H1 (cell line): ENCODE data around the gene ETFDH. TPM values are rescaled to one million over a fixed set of nuclear protein-coding genes. Genes with fewer than 3 reads are reported as not detected.

Source experiments
- CTCF ChIA-PET: fragments of 300-600 bp; sonication (Branson Sonifier 250); formaldehyde crosslinking; loops from one replicate; lab custom pipeline; 2021; ENCODE audit not compliant: partially characterized antibody; lab: Charles Lee
- POLR2A ChIA-PET: fragments of 300-600 bp; sonication (Branson Sonifier 250); formaldehyde crosslinking; loops from one replicate; lab custom pipeline; 2021; ENCODE audit warnings: inconsistent platforms; ENCODE audit not compliant: partially characterized antibody; lab: Charles Lee
- DNase-seq, 2 experiments: peaks; one replicate each; pipeline versions ENCODE4 v3.0.0 to v3.0.0-alpha.2; 2010 to 2022; ENCODE audit warnings: low spot score in 2 of 2, low read depth in 1 of 2, mixed read lengths in 1 of 2
- FAIRE-seq: peaks from 2 replicates; lab custom pipeline; 2011; peaks lifted over from hg19 to GRCh38; lab: Jason Lieb, UNC
- H2AFZ ChIP-seq: 2 replicates; pipeline ENCODE4 v1.8.1; 2012; ENCODE audit warnings: low read length, inconsistent platforms
- H2AK5ac ChIP-seq: 2 replicates; pipeline ENCODE4 v1.6.1; 2013; ENCODE audit warnings: low read depth, low read length
- H2BK120ac ChIP-seq: replicated peaks from 2 replicates; pipeline ENCODE3; 2013; ENCODE audit warnings: low read depth, low read length, inconsistent platforms
- H2BK12ac ChIP-seq: 2 replicates; pipeline ENCODE4 v1.6.1; 2013; ENCODE audit warnings: low read depth, low read length
- H2BK15ac ChIP-seq: 2 replicates; pipeline ENCODE4 v1.6.1; 2013; ENCODE audit warnings: low read length
- H2BK20ac ChIP-seq: 2 replicates; pipeline ENCODE4 v1.6.1; 2013; ENCODE audit warnings: low read length
- H2BK5ac ChIP-seq: 2 replicates; pipeline ENCODE4 v1.6.1; 2013; ENCODE audit warnings: low read depth, low read length
- H3K14ac ChIP-seq: 2 replicates; pipeline ENCODE4 v1.6.1; 2013; ENCODE audit warnings: inconsistent platforms; ENCODE audit not compliant: insufficient read length
- H3K18ac ChIP-seq: 2 replicates; pipeline ENCODE4 v1.6.1; 2013; ENCODE audit warnings: low read length; ENCODE audit errors: extremely low read depth
- H3K23ac ChIP-seq: 2 replicates; pipeline ENCODE4 v1.6.1; 2013; ENCODE audit warnings: inconsistent platforms; ENCODE audit not compliant: insufficient read length
- H3K23me2 ChIP-seq: 2 replicates; pipeline ENCODE4 v1.6.1; 2013; ENCODE audit warnings: low read depth, low read length
- H3K27ac ChIP-seq: 2 replicates; pipeline ENCODE4 v1.6.1; 2011; ENCODE audit warnings: low read depth, low read length, inconsistent platforms
- H3K27me3 ChIP-seq, 4 experiments: replicated peaks in 1 of 4; 1 replicate in 1 of 4; 2 replicates in 3 of 4; pipeline versions ENCODE4 v1.6.1 to v1.8.1; 2011 to 2013; ENCODE audit warnings: low read length in 3 of 4, mild to moderate bottlenecking in 3 of 4, inconsistent platforms in 2 of 4, mixed read lengths in 2 of 4, moderate library complexity in 1 of 4; ENCODE audit not compliant: control insufficient read depth in 3 of 4, insufficient read depth in 3 of 4; ENCODE audit errors: extremely low read depth in 1 of 4
- H3K36me3 ChIP-seq, 4 experiments: 2 replicates each; pipeline versions ENCODE4 v1.6.1 to v1.8.1; 2011 to 2013; ENCODE audit warnings: mild to moderate bottlenecking in 4 of 4, low read length in 3 of 4, moderate library complexity in 2 of 4, control low read depth in 1 of 4, inconsistent platforms in 1 of 4; ENCODE audit not compliant: insufficient read depth in 4 of 4, control insufficient read depth in 2 of 4
- H3K4ac ChIP-seq: replicated peaks from 2 replicates; pipeline ENCODE3; 2013; ENCODE audit warnings: low read length, low read depth, mixed read lengths, inconsistent platforms; ENCODE audit not compliant: insufficient read length
- H3K4me1 ChIP-seq, 4 experiments: replicated peaks in 1 of 4; 1 replicate in 1 of 4; 2 replicates in 3 of 4; pipeline versions ENCODE4 v1.6.1 to v1.8.1; 2011 to 2013; ENCODE audit warnings: low read length in 3 of 4, inconsistent platforms in 2 of 4, mixed read lengths in 1 of 4; ENCODE audit not compliant: insufficient read depth in 4 of 4, control insufficient read depth in 3 of 4
- H3K4me2 ChIP-seq, 2 experiments: 2 replicates each; pipeline versions ENCODE4 v1.6.1 to v1.8.1; 2011 to 2013; ENCODE audit warnings: low read depth in 2 of 2, low read length in 2 of 2, control low read depth in 1 of 2, inconsistent platforms in 1 of 2, mild to moderate bottlenecking in 1 of 2; ENCODE audit not compliant: insufficient read depth in 1 of 2
- H3K4me3 ChIP-seq, 4 experiments: fragments of 200-600, 300-600 bp in 1 of 4; sonication (generic), shearing (Covaris generic), sonication (Bioruptor Twin) in 1 of 4; 2 replicates each; pipeline versions ENCODE4 v1.5.1 to v1.8.1; 2011 to 2016; ENCODE audit warnings: low read length in 4 of 4, low read depth in 3 of 4, control low read depth in 2 of 4, inconsistent platforms in 2 of 4, mild to moderate bottlenecking in 2 of 4, mixed read lengths in 1 of 4, moderate library complexity in 1 of 4; ENCODE audit not compliant: insufficient read depth in 2 of 4; ENCODE audit errors: extremely low read depth in 1 of 4
- H3K56ac ChIP-seq: replicated peaks from 2 replicates; pipeline ENCODE3; 2013; ENCODE audit warnings: low read depth, mild to moderate bottlenecking, mixed read lengths, low read length, inconsistent platforms; ENCODE audit not compliant: insufficient read length
- H3K79me1 ChIP-seq: 2 replicates; pipeline ENCODE4 v1.6.1; 2013; ENCODE audit warnings: low read depth, low read length, control low read depth
- H3K79me2 ChIP-seq, 2 experiments: 2 replicates each; pipeline versions ENCODE4 v1.6.1 to v1.8.1; 2012 to 2013; ENCODE audit warnings: low read length in 2 of 2, mild to moderate bottlenecking in 2 of 2, inconsistent platforms in 1 of 2; ENCODE audit not compliant: insufficient read depth in 2 of 2, control insufficient read depth in 1 of 2
- H3K9ac ChIP-seq, 4 experiments: replicated peaks in 1 of 4; 1 replicate in 1 of 4; 2 replicates in 3 of 4; pipeline versions ENCODE4 v1.6.1 to v1.8.1; 2011 to 2013; ENCODE audit warnings: low read depth in 3 of 4, low read length in 3 of 4, control low read depth in 2 of 4, mild to moderate bottlenecking in 2 of 4, moderate library complexity in 2 of 4, inconsistent platforms in 1 of 4; ENCODE audit errors: extremely low read depth in 1 of 4
- H3K9me3 ChIP-seq, 2 experiments: 2 replicates each; pipeline versions ENCODE4 v1.6.1 to v1.8.1; 2012 to 2013; ENCODE audit warnings: mild to moderate bottlenecking in 2 of 2, moderate library complexity in 2 of 2, control low read depth in 1 of 2, inconsistent platforms in 1 of 2, low read depth in 1 of 2, low read length in 1 of 2, mixed read lengths in 1 of 2; ENCODE audit not compliant: insufficient read depth in 2 of 2
- H4K20me1 ChIP-seq, 2 experiments: replicated peaks in 1 of 2; 2 replicates each; pipeline versions ENCODE3 to v1.8.1; 2011 to 2013; ENCODE audit warnings: inconsistent platforms in 2 of 2, low read length in 2 of 2, mild to moderate bottlenecking in 1 of 2; ENCODE audit not compliant: insufficient read depth in 2 of 2, control insufficient read depth in 1 of 2
- H4K5ac ChIP-seq: 2 replicates; pipeline ENCODE4 v1.6.1; 2013; ENCODE audit warnings: low read length, low read depth, mixed read lengths, inconsistent platforms; ENCODE audit not compliant: insufficient read length
- H4K8ac ChIP-seq: 2 replicates; pipeline ENCODE4 v1.8.0; 2013; ENCODE audit warnings: mild to moderate bottlenecking, moderate library complexity, low read length, inconsistent platforms; ENCODE audit not compliant: insufficient read depth; ENCODE audit errors: extremely low read depth
- H4K91ac ChIP-seq: replicated peaks from 2 replicates; pipeline ENCODE3; 2013; ENCODE audit warnings: low read length, mixed read lengths, inconsistent platforms; ENCODE audit not compliant: insufficient read length
- CBX8 ChIP-seq: fragments of 300-800, 300-1000 bp; sonication (generic); IDR thresholded peaks from 2 replicates; pipeline ENCODE4 v1.7.1; 2016; ENCODE audit warnings: low read depth, low read length, borderline replicate concordance
- CHD2 ChIP-seq: IDR thresholded peaks from 2 replicates; pipeline ENCODE4 v1.6.1; 2012; ENCODE audit warnings: low read length, improper control_type of control experiment
- CREB1 ChIP-seq: IDR thresholded peaks from 2 replicates; pipeline ENCODE4 v1.6.1; 2012; ENCODE audit warnings: inconsistent platforms
- EGR1 ChIP-seq: IDR thresholded peaks from 2 replicates; pipeline ENCODE4 v1.6.1; 2011; ENCODE audit warnings: low read depth, low read length, borderline replicate concordance
- KDM4A ChIP-seq: IDR thresholded peaks from one replicate; pipeline ENCODE4 v1.7.1; 2012; ENCODE audit warnings: low read depth, mild to moderate bottlenecking, moderate library complexity, low read length, inconsistent platforms; ENCODE audit not compliant: severe bottlenecking
- KDM5A ChIP-seq: fragments of 200-600 bp; IDR thresholded peaks from 2 replicates; pipeline ENCODE4 v1.7.1; 2012; ENCODE audit warnings: mild to moderate bottlenecking, low read length, inconsistent platforms, mixed read lengths
- POLR2AphosphoS5 ChIP-seq: IDR thresholded peaks from 2 replicates; pipeline ENCODE4 v1.6.1; 2011; ENCODE audit warnings: low read depth, low read length
- SIN3A ChIP-seq, 2 experiments: IDR thresholded peaks in 1 of 2; conservative IDR thresholded peaks in 1 of 2; 2 replicates each; pipeline ENCODE4 v1.6.1; 2011 to 2012; ENCODE audit warnings: low read length in 2 of 2, improper control_type of control experiment in 1 of 2, low read depth in 1 of 2, mild to moderate bottlenecking in 1 of 2
- SIRT6 ChIP-seq: IDR thresholded peaks from one replicate; pipeline ENCODE4 v1.7.1; 2012; ENCODE audit warnings: low read length, inconsistent platforms
- SUZ12 ChIP-seq: fragments of 200-600 bp; sonication (generic); IDR thresholded peaks from 2 replicates; pipeline ENCODE4 v1.6.1; 2012; ENCODE audit warnings: mild to moderate bottlenecking, inconsistent platforms, low read length, moderate library complexity, mixed read lengths
- USF2 ChIP-seq: IDR thresholded peaks from 2 replicates; pipeline ENCODE4 v1.6.1; 2011; ENCODE audit warnings: low read length, improper control_type of control experiment
- WGBS, 2 experiments: shearing (Covaris generic) in 1 of 2; methylation state at CpG; one replicate each; pipeline versions ENCODE4 v1.1.6 to v1.1.7; 2013 to 2015; ENCODE audit warnings: low lambda C conversion rate in 2 of 2, mixed read lengths in 2 of 2, inconsistent platforms in 1 of 2, low coverage in 1 of 2, missing lambda C conversion rate in 1 of 2; ENCODE audit not compliant: insufficient replicate concordance in 2 of 2, insufficient coverage in 1 of 2, insufficient read length in 1 of 2; ENCODE audit errors: extremely low coverage in 1 of 2, missing lambda C conversion rate in 1 of 2; 5-methylcytosine and 5-hydroxymethylcytosine counted together
- polyA plus RNA-seq, 7 experiments: library from polyadenylated mRNA; depleted of rRNA in 3 of 7; stranded (reverse) in 5 of 7; unstranded in 2 of 7; fragments of >200 nt in 5 of 7; fragments of 200-250 nt in 2 of 7; gene quantifications; 1 replicate in 5 of 7; 2 replicates in 1 of 7; 4 replicates in 1 of 7; pipeline versions ENCODE4 v1.2.1 to v1.2.3, GENCODE V29; 2011 to 2013; ENCODE audit warnings: missing spikeins in 2 of 7, mixed read lengths in 2 of 7
- total RNA-seq: library from RNA; stranded (reverse); fragmentation: NEBNext Ultra II Directional; extraction: Animal tissue kit (Norgen Biotek cat#: 25700); gene quantifications from 2 replicates; pipeline ENCODE4 v1.2.1, GENCODE V29; 2021

The ETFDH gene
- total and polyA plus RNA-seq, 2 of the 8 experiments (the other 6 are each of a cell fraction or from before 2014, with no cell fraction given), result 11.3 to 15.7 TPM

- Histone ChIP-seq H4K8ac (peak overlapping the region; percentile 68), H4K91ac (no peak overlapping the region), H3K14ac (no peak overlapping the region), H3K79me1 (no peaks in the 10 kb centered on the region), H3K9me3 (peaks cover 0 to 4% of the 10 kb centered on the region in 2 experiments; a peak in 1 of 4 replicates), H3K4ac (no peak overlapping the region), H3K27ac (no peak overlapping the region), H2BK120ac (no peak overlapping the region), H3K9ac (no peak overlapping the region), H2AFZ (no peak overlapping the region), H2BK15ac (no peak overlapping the region), H3K27me3 (no peaks in the 10 kb centered on the region), H3K4me2 (no peak overlapping the region), H3K36me3 (peaks cover 0 to 15% (median 3%) of the 10 kb centered on the region in 4 experiments; a peak in 5 of 8 replicates), H4K20me1 (no peaks in the 10 kb centered on the region), H3K4me1 (no peaks in the 10 kb centered on the region), H3K23me2 (no peaks in the 10 kb centered on the region), H3K4me3 (no peak overlapping the region), H3K56ac (no peak overlapping the region), H2AK5ac (no peak overlapping the region), H3K18ac (no peak overlapping the region), H2BK12ac (no peak overlapping the region), H3K23ac (no peak overlapping the region), H4K5ac (no peak overlapping the region), H3K79me2 (peaks cover 0 to 32% of the 10 kb centered on the region in 2 experiments; a peak in 2 of 4 replicates), H2BK20ac (no peak overlapping the region), H2BK5ac (no peak overlapping the region)
- ChIA-PET POLR2A (interaction anchor here (1.2 kb wide), 2 partner anchors 14 to 16 kb away, joined by 3 to 5 read pairs; no protein-coding TSS in a partner anchor), CTCF (interaction anchor here (0.6 to 3.4 kb wide), 4 partner anchors 7 to 406 kb away, joined by 3 to 26 read pairs (median 4); no protein-coding TSS in a partner anchor)
- FAIRE-seq (no peak), DNase-seq (no peak)
- 96% methylated on average over 17 of the region's 18 CpGs; no CpG with 5 or more reads in 1 of the 2 experiments for WGBS, 2 experiments
- TF ChIP-seq KDM4A (no peak), CREB1 (no peak), USF2 (no peak), SIRT6 (no peak), SUZ12 (no peak), EGR1 (no peak), KDM5A (no peak), CHD2 (no peak), SIN3A (conservative IDR thresholded peaks at IDR 0.05 in 1 of 2, IDR thresholded peaks at IDR 0.05 in 1 of 2; ENCODE audit: low read depth in 1 of 2, low read length in 2 of 2) (no peak), POLR2AphosphoS5 (no peak), CBX8 (no peak)
Measured at GRCh38 chr4:158664806-158665205, 7.3 kb upstream of the ETFDH start.
